ENCODE data around the gene UBE2O.

GRCh38 chr17:76394166-76394565, 58.8 kb downstream of the UBE2O start:
- TF ChIP-seq POLR2A (IDR thresholded peaks at IDR 0.05; ENCODE audit: low read depth, low read length), result no peak
- TF ChIP-seq, protein P1, sequence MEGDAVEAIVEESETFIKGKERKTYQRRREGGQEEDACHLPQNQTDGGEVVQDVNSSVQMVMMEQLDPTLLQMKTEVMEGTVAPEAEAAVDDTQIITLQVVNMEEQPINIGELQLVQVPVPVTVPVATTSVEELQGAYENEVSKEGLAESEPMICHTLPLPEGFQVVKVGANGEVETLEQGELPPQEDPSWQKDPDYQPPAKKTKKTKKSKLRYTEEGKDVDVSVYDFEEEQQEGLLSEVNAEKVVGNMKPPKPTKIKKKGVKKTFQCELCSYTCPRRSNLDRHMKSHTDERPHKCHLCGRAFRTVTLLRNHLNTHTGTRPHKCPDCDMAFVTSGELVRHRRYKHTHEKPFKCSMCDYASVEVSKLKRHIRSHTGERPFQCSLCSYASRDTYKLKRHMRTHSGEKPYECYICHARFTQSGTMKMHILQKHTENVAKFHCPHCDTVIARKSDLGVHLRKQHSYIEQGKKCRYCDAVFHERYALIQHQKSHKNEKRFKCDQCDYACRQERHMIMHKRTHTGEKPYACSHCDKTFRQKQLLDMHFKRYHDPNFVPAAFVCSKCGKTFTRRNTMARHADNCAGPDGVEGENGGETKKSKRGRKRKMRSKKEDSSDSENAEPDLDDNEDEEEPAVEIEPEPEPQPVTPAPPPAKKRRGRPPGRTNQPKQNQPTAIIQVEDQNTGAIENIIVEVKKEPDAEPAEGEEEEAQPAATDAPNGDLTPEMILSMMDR (IDR thresholded peaks at IDR 0.05; ENCODE audit: extremely low read depth in 1 of 2, insufficient read depth in 1 of 2, low read depth in 1 of 2, low read length in 2 of 2), result no peak
- TF ChIP-seq POLR2AphosphoS5 (IDR thresholded peaks at IDR 0.05; ENCODE audit: insufficient read depth, low read depth, low read length), result no peak
- no peak for TF ChIP-seq JUN (IDR thresholded peaks at IDR 0.05; ENCODE audit: borderline replicate concordance, insufficient read depth, insufficient read length, low read depth)
